GM12878 (cell line): ENCODE measurements around the gene SORBS2. TPM values are rescaled to one million over a fixed set of nuclear protein-coding genes. Genes with fewer than 3 reads are reported as not detected.

ENCODE experiments used
- ATAC-seq: fragments of 200-7000 bp; cut with Tn5 transposase; 3 replicates; pipeline ENCODE4 v1.9.1; 2020; ENCODE audit warnings: mild to moderate bottlenecking, moderate library complexity
- BruUV-seq: library from RNA; stranded (reverse); fragments of 400-500 nt; replicated peaks from 2 replicates; lab custom pipeline; 2021; lab: Mats Ljungman, UMichigan
- CTCF ChIA-PET: fragments of 300-600 bp; sonication (Branson Sonifier 250); formaldehyde crosslinking; extraction: SDS; loops from one replicate; lab custom pipeline; 2021; ENCODE audit warnings: inconsistent platforms; lab: Yijun Ruan, JAX
- POLR2A ChIA-PET: fragments of 350-600 bp; formaldehyde crosslinking; extraction: SDS; loops from one replicate; lab custom pipeline; 2021; ENCODE audit warnings: inconsistent platforms; lab: Charles Lee
- RAD21 ChIA-PET: fragments of 300-600 bp; sonication (Branson Sonifier 250); formaldehyde crosslinking; loops from one replicate; lab custom pipeline; 2023; ENCODE audit warnings: antibody characterized with exemption; ENCODE audit not compliant: unreplicated experiment; lab: Charles Lee
- SMC1A ChIA-PET: fragments of 300-600 bp; sonication (Branson Sonifier 250); formaldehyde crosslinking; loops from one replicate; lab custom pipeline; 2023; ENCODE audit not compliant: unreplicated experiment, uncharacterized antibody; lab: Charles Lee
- DNase-seq: peaks from one replicate; pipeline ENCODE4 v3.0.0-alpha.2; 2011; ENCODE audit warnings: low read depth, low spot score
- FAIRE-seq: peaks from 3 replicates; lab custom pipeline; 2011; peaks lifted over from hg19 to GRCh38; lab: Jason Lieb, UNC
- H2AFZ ChIP-seq: 2 replicates; pipeline ENCODE4 v1.6.0; 2011; ENCODE audit warnings: low read depth, low read length, control low read depth; ENCODE audit not compliant: control insufficient read depth
- H3K27ac ChIP-seq: 2 replicates; pipeline ENCODE4 v1.5.1; 2011; ENCODE audit warnings: control low read depth; ENCODE audit not compliant: control insufficient read depth, insufficient read depth
- H3K27me3 ChIP-seq, 2 experiments: replicated peaks in 1 of 2; 2 replicates each; pipeline versions ENCODE4 v1.6.0 to v1.6.1; 2011; ENCODE audit warnings: low read length in 1 of 2; ENCODE audit not compliant: control insufficient read depth in 2 of 2, insufficient read depth in 2 of 2
- H3K36me3 ChIP-seq, 2 experiments: 2 replicates each; pipeline ENCODE4 v1.5.1; 2011; ENCODE audit warnings: low read length in 1 of 2; ENCODE audit not compliant: control insufficient read depth in 2 of 2, insufficient read depth in 2 of 2
- H3K4me1 ChIP-seq: 2 replicates; pipeline ENCODE4 v1.6.1; 2011; ENCODE audit warnings: mild to moderate bottlenecking, low read length, moderate library complexity, mixed read lengths; ENCODE audit not compliant: control insufficient read depth, insufficient read depth
- H3K4me2 ChIP-seq: 2 replicates; pipeline ENCODE4 v1.6.0; 2011; ENCODE audit warnings: control low read depth; ENCODE audit not compliant: control insufficient read depth, insufficient read depth
- H3K4me3 ChIP-seq: fragments of 200-600 bp; sonication (generic); 2 replicates; pipeline ENCODE4 v1.5.1; 2016
- H3K79me2 ChIP-seq: 2 replicates; pipeline ENCODE4 v1.6.0; 2011; ENCODE audit warnings: low read length; ENCODE audit not compliant: control insufficient read depth, insufficient read depth
- H3K9ac ChIP-seq: 2 replicates; pipeline ENCODE4 v1.8.0; 2011; ENCODE audit warnings: low read length, control low read depth, mixed read lengths; ENCODE audit not compliant: control insufficient read depth, insufficient read depth
- H3K9me3 ChIP-seq: replicated peaks from 3 replicates; pipeline ENCODE4 v1.5.1; 2011; ENCODE audit warnings: mild to moderate bottlenecking, low read length; ENCODE audit not compliant: control insufficient read depth, insufficient read depth
- H4K20me1 ChIP-seq: 2 replicates; pipeline ENCODE4 v1.6.0; 2011; ENCODE audit not compliant: control insufficient read depth, insufficient read depth
- BHLHE40 ChIP-seq, 2 experiments: fragments of 450-650 bp in 1 of 2; IDR thresholded peaks; 2 replicates each; pipeline ENCODE4 v1.6.1; 2011 to 2017; ENCODE audit warnings: low read depth in 2 of 2, borderline replicate concordance in 1 of 2, improper control_type of control experiment in 1 of 2, low read length in 1 of 2, mild to moderate bottlenecking in 1 of 2
- JUND ChIP-seq: IDR thresholded peaks from 2 replicates; pipeline ENCODE4 v1.6.1; 2012; ENCODE audit warnings: low read depth, mild to moderate bottlenecking, low read length, improper control_type of control experiment, moderate library complexity
- NFYA ChIP-seq: IDR thresholded peaks from 2 replicates; pipeline ENCODE4 v1.6.1; 2011; ENCODE audit warnings: low read depth, mild to moderate bottlenecking, low read length, improper control_type of control experiment, borderline replicate concordance
- RUNX3 ChIP-seq: IDR thresholded peaks from 2 replicates; pipeline ENCODE4 v1.6.1; 2012; ENCODE audit warnings: low read length, inconsistent platforms
- SIN3A ChIP-seq: IDR thresholded peaks from 2 replicates; pipeline ENCODE4 v1.6.1; 2012; ENCODE audit warnings: low read depth, low read length, improper control_type of control experiment
- SRF ChIP-seq, 2 experiments: IDR thresholded peaks; 2 replicates each; pipeline ENCODE4 v1.6.1; 2011; ENCODE audit warnings: low read depth in 2 of 2, low read length in 2 of 2, mild to moderate bottlenecking in 1 of 2, moderate library complexity in 1 of 2
- WRNIP1 ChIP-seq: IDR thresholded peaks from 2 replicates; pipeline ENCODE4 v1.6.1; 2011; ENCODE audit warnings: low read depth, low read length, improper control_type of control experiment, borderline replicate concordance
- YY1 ChIP-seq: IDR thresholded peaks from 2 replicates; pipeline ENCODE4 v1.6.1; 2011; ENCODE audit warnings: low read depth, mild to moderate bottlenecking, low read length
- ZSCAN29 ChIP-seq: fragments of 450-650 bp; IDR thresholded peaks from 2 replicates; pipeline ENCODE4 v1.6.1; 2017; ENCODE audit warnings: mild to moderate bottlenecking, moderate library complexity
- WGBS: methylation state at CpG from one replicate; pipeline ENCODE4 v1.1.6; 2016; ENCODE audit warnings: low lambda C conversion rate; ENCODE audit not compliant: insufficient replicate concordance, insufficient coverage; ENCODE audit errors: missing lambda C conversion rate; 5-methylcytosine and 5-hydroxymethylcytosine counted together
- in situ Hi-C: fragments of 300-500 bp; cut with MboI; formaldehyde crosslinking; loops from 9 replicates; pipeline ENCODE4 v1.14.3; 2018; ENCODE audit warnings: mixed read lengths
- intact Hi-C: fragments of 100-400 bp; cut with micrococcal nuclease; formaldehyde crosslinking; loops from one replicate; pipeline ENCODE4 v1.14.2; 2022; ENCODE audit not compliant: unreplicated experiment
- polyA plus RNA-seq, 11 experiments: library from polyadenylated mRNA; depleted of rRNA in 4 of 11; unstranded in 6 of 11; stranded (reverse) in 5 of 11; fragments of >200 nt; fragmentation: Nextera tagmentation in 4 of 11; fragmentation: Illumina TruSeq in 1 of 11; extraction: Ambion mirVana in 4 of 11; extraction: Trizol in 1 of 11; gene quantifications; 1 replicate in 1 of 11; 2 replicates in 10 of 11; pipeline versions ENCODE4 v1.2.1 to v1.2.3, GENCODE V29; 2011 to 2016; ENCODE audit warnings: inconsistent platforms in 2 of 11, missing spikeins in 2 of 11, low read depth in 1 of 11
- total RNA-seq, 4 experiments: library from RNA; depleted of rRNA in 3 of 4; stranded (reverse); fragments of >200 nt in 3 of 4; fragmentation: Illumina TruSeq in 1 of 4; extraction: Trizol in 1 of 4; gene quantifications; 2 replicates each; pipeline versions ENCODE4 v1.2.1 to v1.2.3, GENCODE V29; 2013 to 2021
- TF ChIP-seq, protein P1 (sequence below): fragments of 450-650 bp; IDR thresholded peaks from 2 replicates; pipeline ENCODE4 v1.6.1; 2017; ENCODE audit warnings: mild to moderate bottlenecking, low read depth, inconsistent platforms; ENCODE audit not compliant: poor library complexity, severe bottlenecking
- TF ChIP-seq, protein P2 (sequence below): IDR thresholded peaks from 2 replicates; pipeline ENCODE4 v1.6.1; 2011; ENCODE audit warnings: low read depth, mild to moderate bottlenecking, low read length, moderate library complexity, borderline replicate concordance; ENCODE audit errors: extremely low read depth
- TF ChIP-seq, protein P3 (sequence below): IDR thresholded peaks from 2 replicates; pipeline ENCODE4 v1.6.1; 2011; ENCODE audit warnings: low read depth, low read length, improper control_type of control experiment, borderline replicate concordance

Gene SORBS2
- total and polyA plus RNA-seq, 10 of the 15 experiments (the other 5 are each of a cell fraction or from before 2014, with no cell fraction given): 0.06 to 3.0 (median 0.79) TPM

DNA sequence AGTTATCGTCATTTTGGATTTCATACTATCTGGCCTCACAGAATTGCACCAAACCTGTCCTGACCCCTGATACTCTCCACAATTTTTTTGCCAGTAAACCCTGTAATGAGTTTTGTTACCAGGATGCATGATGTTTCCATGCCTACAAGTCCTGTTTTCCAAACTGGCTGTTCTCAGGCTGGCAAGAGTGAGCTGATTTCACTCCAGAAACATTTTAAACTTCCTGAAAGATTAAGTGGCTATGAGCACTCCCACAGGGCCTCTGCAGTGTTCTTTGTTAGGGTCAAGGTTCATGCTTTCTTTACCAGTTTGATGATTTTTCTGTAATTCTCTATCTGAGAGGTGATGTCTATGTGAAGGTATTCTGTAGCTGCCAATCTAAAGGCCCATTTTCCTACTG, 245.0 kb downstream of the SORBS2 start:
- Histone ChIP-seq H4K20me1 (no peaks in the 10 kb centered on the region), H2AFZ (no peak overlapping the region; the same call in 1 of the 2 replicates)

More for the DNA sequence above, 245.0 kb downstream of the SORBS2 start:
- no peak overlapping the region for H3K4me2 ChIP-seq
- CTCF ChIA-PET: no interaction called here
- no peaks in the 10 kb centered on the region; a peak in 1 of 4 replicates for H3K27me3 ChIP-seq
- peaks cover 2% of the 10 kb centered on the region; the same call in 2 of the 3 replicates for H3K9me3 ChIP-seq
- WGBS: 0% methylated on average over 1 of the region's 1 CpG
- intact Hi-C loops: no loop called here
- POLR2A ChIA-PET: no interaction called here
- H3K4me3 ChIP-seq: no peak overlapping the region
- in situ Hi-C loops: no loop called here
- no peaks in the 10 kb centered on the region for H3K79me2 ChIP-seq
- no peaks in the 10 kb centered on the region; the same call in 1 of the 2 replicates for H3K4me1 ChIP-seq
- H3K27ac ChIP-seq: no peak overlapping the region
- no peak for ATAC-seq
- TF ChIP-seq, protein P1, sequence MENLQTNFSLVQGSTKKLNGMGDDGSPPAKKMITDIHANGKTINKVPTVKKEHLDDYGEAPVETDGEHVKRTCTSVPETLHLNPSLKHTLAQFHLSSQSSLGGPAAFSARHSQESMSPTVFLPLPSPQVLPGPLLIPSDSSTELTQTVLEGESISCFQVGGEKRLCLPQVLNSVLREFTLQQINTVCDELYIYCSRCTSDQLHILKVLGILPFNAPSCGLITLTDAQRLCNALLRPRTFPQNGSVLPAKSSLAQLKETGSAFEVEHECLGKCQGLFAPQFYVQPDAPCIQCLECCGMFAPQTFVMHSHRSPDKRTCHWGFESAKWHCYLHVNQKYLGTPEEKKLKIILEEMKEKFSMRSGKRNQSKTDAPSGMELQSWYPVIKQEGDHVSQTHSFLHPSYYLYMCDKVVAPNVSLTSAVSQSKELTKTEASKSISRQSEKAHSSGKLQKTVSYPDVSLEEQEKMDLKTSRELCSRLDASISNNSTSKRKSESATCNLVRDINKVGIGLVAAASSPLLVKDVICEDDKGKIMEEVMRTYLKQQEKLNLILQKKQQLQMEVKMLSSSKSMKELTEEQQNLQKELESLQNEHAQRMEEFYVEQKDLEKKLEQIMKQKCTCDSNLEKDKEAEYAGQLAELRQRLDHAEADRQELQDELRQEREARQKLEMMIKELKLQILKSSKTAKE: no peak
- TF ChIP-seq BHLHE40 (IDR thresholded peaks at IDR 0.05; ENCODE audit: borderline replicate concordance in 1 of 2, low read depth in 2 of 2, low read length in 1 of 2) (no peak), ZSCAN29 (no peak), YY1 (no peak), SRF (IDR thresholded peaks at IDR 0.05; ENCODE audit: low read depth in 2 of 2, low read length in 2 of 2) (no peak), JUND (no peak), RUNX3 (no peak), SIN3A (no peak), NFYA (no peak), WRNIP1 (no peak)
- TF ChIP-seq, protein P2, sequence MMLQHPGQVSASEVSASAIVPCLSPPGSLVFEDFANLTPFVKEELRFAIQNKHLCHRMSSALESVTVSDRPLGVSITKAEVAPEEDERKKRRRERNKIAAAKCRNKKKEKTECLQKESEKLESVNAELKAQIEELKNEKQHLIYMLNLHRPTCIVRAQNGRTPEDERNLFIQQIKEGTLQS: no peak
- TF ChIP-seq, protein P3, sequence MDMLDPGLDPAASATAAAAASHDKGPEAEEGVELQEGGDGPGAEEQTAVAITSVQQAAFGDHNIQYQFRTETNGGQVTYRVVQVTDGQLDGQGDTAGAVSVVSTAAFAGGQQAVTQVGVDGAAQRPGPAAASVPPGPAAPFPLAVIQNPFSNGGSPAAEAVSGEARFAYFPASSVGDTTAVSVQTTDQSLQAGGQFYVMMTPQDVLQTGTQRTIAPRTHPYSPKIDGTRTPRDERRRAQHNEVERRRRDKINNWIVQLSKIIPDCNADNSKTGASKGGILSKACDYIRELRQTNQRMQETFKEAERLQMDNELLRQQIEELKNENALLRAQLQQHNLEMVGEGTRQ: no peak
- no peak for FAIRE-seq
- RAD21 ChIA-PET: no interaction called here
- no peak overlapping the region for H3K9ac ChIP-seq
- no peaks in the 10 kb centered on the region for H3K36me3 ChIP-seq
- no TSS peak for BruUV-seq
- no peak for DNase-seq
- SMC1A ChIA-PET: interaction anchor here (1.1 kb wide), 1 partner anchor 94 kb away, joined by 3 read pairs; no protein-coding TSS in a partner anchor
